BJ (cell line): ENCODE results near the gene ANGEL2. TPM values are rescaled to one million over a fixed set of nuclear protein-coding genes. Genes with fewer than 3 reads are reported as not detected.

Source experiments
- CTCF ChIA-PET: fragments of 350-600 bp; formaldehyde crosslinking; extraction: SDS; loops from one replicate; lab custom pipeline; 2021; ENCODE audit warnings: antibody characterized with exemption, inconsistent platforms; lab: Yijun Ruan, JAX
- POLR2A ChIA-PET: fragments of 300-600 bp; sonication (Branson Sonifier 250); formaldehyde crosslinking; extraction: SDS; loops from one replicate; lab custom pipeline; 2021; ENCODE audit warnings: antibody characterized with exemption; lab: Charles Lee
- DNase-seq: peaks from one replicate; pipeline ENCODE4 v3.0.0-alpha.2; 2011; ENCODE audit warnings: low read depth
- H3K27me3 ChIP-seq: 2 replicates; pipeline ENCODE4 v1.6.0; 2011; ENCODE audit warnings: low read length; ENCODE audit not compliant: control insufficient read depth, insufficient read depth
- H3K36me3 ChIP-seq: 2 replicates; pipeline ENCODE4 v1.5.1; 2011; ENCODE audit warnings: low read length; ENCODE audit not compliant: control insufficient read depth, insufficient read depth
- H3K4me3 ChIP-seq: 2 replicates; pipeline ENCODE4 v1.5.1; 2011; ENCODE audit warnings: low read depth, mild to moderate bottlenecking, control low read depth, low read length
- CTCF ChIP-seq: IDR thresholded peaks from 2 replicates; pipeline ENCODE4 v1.5.1; 2011; ENCODE audit warnings: low read depth, mild to moderate bottlenecking, control low read depth, inconsistent platforms, low read length, moderate library complexity; ENCODE audit not compliant: insufficient read depth
- polyA plus RNA-seq: library from polyadenylated mRNA; depleted of rRNA; stranded (reverse); fragments of >200 nt; gene quantifications from 2 replicates; pipeline ENCODE4 v1.2.3, GENCODE V29; 2011

The ANGEL2 gene
- polyA plus RNA-seq, 1 experiment: 13.3 TPM

GRCh38 chr1:212951947-212952640, 63.6 kb downstream of the ANGEL2 start:
- H3K36me3 ChIP-seq: no peaks in the 10 kb centered on the region
- CTCF ChIA-PET: no interaction called here
- POLR2A ChIA-PET: no interaction called here
- DNase-seq: no peak
- H3K27me3 ChIP-seq: peaks cover 18% of the 10 kb centered on the region
- no peak for TF ChIP-seq CTCF
- H3K4me3 ChIP-seq: no peak overlapping the region

- no peaks in the 10 kb centered on the region for H3K36me3 ChIP-seq
- no peak for DNase-seq
- ChIA-PET CTCF (interaction anchor here (1.5 kb wide), 1 partner anchor 17 kb away, joined by 5 read pairs; no protein-coding TSS in a partner anchor), POLR2A (interaction anchor here (0.6 kb wide), 1 partner anchor 93 kb away, joined by 5 read pairs; the partner anchor contains the start of gene FLVCR1)
- H3K27me3 ChIP-seq: peaks cover 18% of the 10 kb centered on the region
- no peak for TF ChIP-seq CTCF
- peak overlapping the region; percentile 53 for H3K4me3 ChIP-seq
These were observed 64.3 kb downstream of the ANGEL2 start for GRCh38 chr1:212951126-212951946.

- H3K27me3 ChIP-seq: peaks cover 18% of the 10 kb centered on the region
- no peak for DNase-seq
- TF ChIP-seq CTCF: peak; percentile 6; the same call in 1 of the 2 replicates
- peak within 1 kb of the TSS; percentile 53 for H3K4me3 ChIP-seq
- no peaks in the 10 kb centered on the region for H3K36me3 ChIP-seq
- ChIA-PET CTCF (interaction anchor here (1.5 kb wide), 1 partner anchor 18 kb away, joined by 5 read pairs; no protein-coding TSS in a partner anchor), POLR2A (no interaction called here)
These were observed 65.2 kb downstream of the ANGEL2 start, which contains the start of gene VASH2 for GRCh38 chr1:212950243-212951125. TSS of gene VASH2 (plus strand) at chr1:212950541. CDS start at chr1:212951543, 1,002 bp downstream.

GRCh38 chr1:212949771-212950170, 65.9 kb downstream of the ANGEL2 start:
- H3K4me3 ChIP-seq: peak overlapping the region; percentile 53
- ChIA-PET CTCF (interaction anchor here (1.5 kb wide), 1 partner anchor 19 kb away, joined by 5 read pairs; no protein-coding TSS in a partner anchor), POLR2A (no interaction called here)
- no peak for DNase-seq
- no peak for TF ChIP-seq CTCF
- H3K36me3 ChIP-seq: no peaks in the 10 kb centered on the region
- peaks cover 18% of the 10 kb centered on the region for H3K27me3 ChIP-seq
